ENCODE results near the gene CYSTM1.

Gene CYSTM1

DNA sequence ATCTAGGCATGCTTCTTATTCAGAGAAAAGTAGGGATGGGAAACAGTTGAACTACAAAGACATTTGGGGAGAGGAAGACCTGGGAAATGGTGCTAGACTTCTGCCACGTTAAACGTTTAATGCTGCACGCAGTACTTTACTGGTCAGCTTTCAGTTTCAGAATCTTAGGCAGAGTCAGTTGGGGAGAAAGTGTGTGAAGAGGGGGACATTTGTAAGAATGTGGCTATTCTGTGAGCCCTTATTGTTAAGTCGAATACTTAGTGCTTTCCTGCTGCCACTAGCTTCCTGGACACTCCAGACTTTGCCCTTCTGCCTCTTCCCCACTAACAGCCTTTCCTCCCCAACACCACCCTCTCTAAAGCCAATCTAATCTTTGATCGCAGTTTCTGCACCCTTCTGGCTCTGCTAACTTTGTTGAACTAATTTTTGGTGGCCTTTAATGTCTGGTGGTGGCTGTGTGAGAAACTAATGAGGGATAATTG lies 6.1 kb downstream of the CYSTM1 start:
- TF ChIP-seq, protein P1, sequence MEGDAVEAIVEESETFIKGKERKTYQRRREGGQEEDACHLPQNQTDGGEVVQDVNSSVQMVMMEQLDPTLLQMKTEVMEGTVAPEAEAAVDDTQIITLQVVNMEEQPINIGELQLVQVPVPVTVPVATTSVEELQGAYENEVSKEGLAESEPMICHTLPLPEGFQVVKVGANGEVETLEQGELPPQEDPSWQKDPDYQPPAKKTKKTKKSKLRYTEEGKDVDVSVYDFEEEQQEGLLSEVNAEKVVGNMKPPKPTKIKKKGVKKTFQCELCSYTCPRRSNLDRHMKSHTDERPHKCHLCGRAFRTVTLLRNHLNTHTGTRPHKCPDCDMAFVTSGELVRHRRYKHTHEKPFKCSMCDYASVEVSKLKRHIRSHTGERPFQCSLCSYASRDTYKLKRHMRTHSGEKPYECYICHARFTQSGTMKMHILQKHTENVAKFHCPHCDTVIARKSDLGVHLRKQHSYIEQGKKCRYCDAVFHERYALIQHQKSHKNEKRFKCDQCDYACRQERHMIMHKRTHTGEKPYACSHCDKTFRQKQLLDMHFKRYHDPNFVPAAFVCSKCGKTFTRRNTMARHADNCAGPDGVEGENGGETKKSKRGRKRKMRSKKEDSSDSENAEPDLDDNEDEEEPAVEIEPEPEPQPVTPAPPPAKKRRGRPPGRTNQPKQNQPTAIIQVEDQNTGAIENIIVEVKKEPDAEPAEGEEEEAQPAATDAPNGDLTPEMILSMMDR (IDR thresholded peaks at IDR 0.05; ENCODE audit: extremely low read depth, insufficient read depth, missing control alignments) = no peak
- in situ Hi-C loops (cut with MboI; ENCODE audit: low pct_unique_long_range_greater_than_20kb, low sequenced_read_pairs, unreplicated experiment) = no loop called here
- DNase-seq (ENCODE audit: low spot score) = peak; percentile 37

DNA sequence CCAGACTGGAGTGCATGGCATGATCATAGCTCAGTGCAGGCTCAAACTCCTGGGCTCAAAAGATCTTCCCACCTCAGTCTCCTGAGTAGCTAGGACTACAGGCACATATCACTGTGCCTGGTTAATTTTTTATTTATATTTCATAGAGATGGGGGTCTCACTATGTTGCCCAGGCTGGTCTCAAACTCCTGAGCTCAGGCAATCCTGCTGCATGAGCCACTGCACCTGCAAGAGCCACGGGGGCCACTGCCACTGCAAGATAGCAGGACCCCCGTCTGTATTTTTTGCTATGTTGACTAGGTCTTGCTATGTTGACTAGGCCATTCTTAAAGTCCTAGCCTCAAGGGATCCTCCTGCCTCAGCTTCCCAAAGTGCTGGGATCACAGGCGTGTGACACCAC lies 6.5 kb downstream of the CYSTM1 start:
- DNase-seq (ENCODE audit: low spot score) = no peak

DNA sequence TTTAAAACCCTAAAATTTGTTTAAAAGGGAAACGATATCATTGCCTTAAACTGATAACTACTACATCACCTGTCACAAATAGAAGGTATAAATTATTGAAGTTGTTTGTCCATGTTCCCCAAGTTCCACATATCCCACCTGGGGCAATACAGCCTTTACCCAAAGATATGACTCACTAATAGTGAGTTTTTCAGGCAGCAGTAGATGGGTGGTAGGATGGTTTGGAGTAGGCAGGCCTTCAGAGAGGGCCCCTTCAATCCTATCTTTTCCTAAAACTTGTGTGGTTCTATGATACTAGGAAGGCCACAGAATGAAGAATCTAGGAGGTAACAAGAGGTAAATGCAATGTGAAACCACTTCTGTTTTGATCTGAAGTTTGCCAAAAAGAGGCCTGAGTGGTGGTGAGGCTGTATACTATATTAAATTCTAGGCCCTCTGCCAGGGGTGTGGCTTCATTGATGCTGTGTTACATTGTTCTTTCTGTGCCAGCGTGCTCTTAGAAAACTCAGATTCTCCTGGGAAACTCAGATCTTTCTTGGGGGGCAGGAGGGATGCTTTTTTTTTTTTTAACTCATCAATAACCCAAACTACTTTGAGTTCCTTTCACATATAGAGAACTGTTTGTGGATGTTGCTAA lies 7.2 kb downstream of the CYSTM1 start:
- TF ChIP-seq, protein P1 (IDR thresholded peaks at IDR 0.05; ENCODE audit: extremely low read depth, insufficient read depth, missing control alignments) = no peak
- no peak for DNase-seq (ENCODE audit: low spot score)
- in situ Hi-C loops (cut with MboI; ENCODE audit: low pct_unique_long_range_greater_than_20kb, low sequenced_read_pairs, unreplicated experiment) = no loop called here

More for the DNA sequence above, 6.5 kb downstream of the CYSTM1 start:
- in situ Hi-C loops (cut with MboI; ENCODE audit: low pct_unique_long_range_greater_than_20kb, low sequenced_read_pairs, unreplicated experiment) = no loop called here
- TF ChIP-seq, protein P1 (IDR thresholded peaks at IDR 0.05; ENCODE audit: extremely low read depth, insufficient read depth, missing control alignments) = no peak

DNA sequence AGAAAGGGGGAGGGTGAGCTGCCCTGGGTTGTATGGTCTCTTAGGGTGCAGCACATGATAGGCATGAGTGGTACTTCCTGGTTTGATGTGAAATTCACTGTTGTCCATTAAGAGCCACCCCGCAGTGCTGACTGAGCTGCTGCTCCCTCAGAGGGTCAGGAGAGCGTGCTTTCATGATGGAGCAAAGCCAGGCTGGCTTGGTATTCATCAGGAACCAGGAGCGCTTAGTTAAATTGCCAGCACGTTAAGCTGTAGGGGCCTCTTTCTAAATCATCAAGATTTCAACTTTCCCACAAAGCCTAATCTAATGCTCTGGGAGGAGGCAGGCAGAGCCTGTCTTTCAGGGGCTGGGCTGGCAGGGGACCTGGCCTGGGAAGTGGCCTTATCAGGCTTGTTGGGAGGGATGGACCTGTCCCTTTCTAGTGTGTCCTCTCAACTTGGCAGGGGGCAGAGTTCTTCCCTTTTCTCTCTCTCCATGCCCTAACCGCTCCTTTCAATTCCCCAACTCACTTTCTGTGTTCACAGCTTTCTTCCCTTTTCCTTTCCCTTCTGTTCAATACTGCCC lies 7.9 kb downstream of the CYSTM1 start:
- TF ChIP-seq, protein P1 (IDR thresholded peaks at IDR 0.05; ENCODE audit: extremely low read depth, insufficient read depth, missing control alignments) = no peak
- no peak for DNase-seq (ENCODE audit: low spot score)
- in situ Hi-C loops (cut with MboI; ENCODE audit: low pct_unique_long_range_greater_than_20kb, low sequenced_read_pairs, unreplicated experiment) = no loop called here

DNA sequence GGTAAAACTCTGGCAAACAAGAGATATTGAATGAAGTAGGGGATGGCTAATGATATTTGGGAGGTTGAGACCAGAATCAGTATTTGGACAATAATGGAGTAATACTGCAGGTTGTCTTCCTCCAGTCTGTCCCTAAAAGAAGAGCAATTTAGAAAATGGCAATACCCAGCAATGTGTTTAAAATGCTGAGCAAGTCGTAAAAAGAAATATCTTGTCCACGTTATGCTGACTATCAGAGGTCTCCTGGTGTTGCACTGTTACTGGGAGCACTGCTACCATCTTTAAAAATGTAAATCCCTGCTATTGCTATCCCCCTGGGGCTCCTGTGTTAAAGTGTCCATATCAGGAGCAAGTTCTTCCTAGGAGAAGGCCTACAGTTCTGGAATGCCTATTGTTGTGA lies 10.4 kb downstream of the CYSTM1 start:
- DNase-seq (ENCODE audit: low spot score) = no peak
- in situ Hi-C loops (cut with MboI; ENCODE audit: low pct_unique_long_range_greater_than_20kb, low sequenced_read_pairs, unreplicated experiment) = no loop called here
- TF ChIP-seq, protein P1 (IDR thresholded peaks at IDR 0.05; ENCODE audit: extremely low read depth, insufficient read depth, missing control alignments) = no peak

DNA sequence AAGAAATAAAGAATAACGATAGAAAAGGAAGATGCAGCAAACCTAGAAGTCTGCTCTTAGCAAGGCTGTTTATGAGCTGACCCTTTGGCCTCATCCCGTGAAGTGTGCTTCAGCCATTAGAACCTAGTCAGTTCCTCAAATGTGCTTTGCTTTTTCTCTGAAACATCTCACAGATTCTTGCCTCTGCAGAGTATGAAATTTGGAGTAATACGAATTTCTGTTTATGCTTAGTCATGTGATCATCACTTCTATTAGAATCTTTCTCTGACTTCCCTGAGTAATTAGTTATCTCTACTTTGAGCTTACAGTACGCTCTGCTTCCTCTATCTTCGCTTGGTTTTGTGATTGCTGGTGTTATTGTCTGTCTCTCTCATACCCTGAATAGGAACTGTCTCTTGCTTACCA lies 11.3 kb downstream of the CYSTM1 start:
- TF ChIP-seq, protein P1 (IDR thresholded peaks at IDR 0.05; ENCODE audit: extremely low read depth, insufficient read depth, missing control alignments) = no peak
- in situ Hi-C loops (cut with MboI; ENCODE audit: low pct_unique_long_range_greater_than_20kb, low sequenced_read_pairs, unreplicated experiment) = no loop called here
- no peak for DNase-seq (ENCODE audit: low spot score)

Data from GM13977 (cell line).